Stimulated activated CD4-positive, alpha-beta T cell treated with anti-CD3 and anti-CD28 coated beads, Interleukin-2, amount 100 ng/mL, for 24 hours (primary cell): ENCODE data around the gene ICOSLG.
"Not testable (repeated sequence)": the region's sequence is repeated elsewhere in the genome, so short reads cannot be mapped to it uniquely, and the experiment has no call there.

ENCODE experiments used
- DNase-seq, 2 donors: peaks; one replicate each; pipeline ENCODE4 v3.0.0-alpha.2; 2020

The ICOSLG gene

GRCh38 chr21:44175189-44175588, 65.6 kb downstream of the ICOSLG start:
- not testable (repeated sequence) for DNase-seq
